Vagina (tissue), 2 donors: ENCODE measurements around the gene HNRNPH1. TPM values are rescaled to one million over a fixed set of nuclear protein-coding genes. Genes with fewer than 3 reads are reported as not detected.

Source experiments
- DNase-seq, 2 donors: peaks; one replicate each; pipeline ENCODE4 v3.0.0-alpha.2; 2017; ENCODE audit errors: extremely low spot score in 2 of 2
- H3K27ac ChIP-seq: fragments of 200-600 bp; sonication (generic); one replicate; pipeline ENCODE4 v1.5.1; 2019
- H3K27me3 ChIP-seq: fragments of 200-600 bp; sonication (generic); one replicate; pipeline ENCODE4 v1.5.1; 2019
- H3K36me3 ChIP-seq, 2 donors: fragments of 200-600 bp; sonication (generic); one replicate each; pipeline ENCODE4 v1.5.1; 2017 to 2019
- H3K4me1 ChIP-seq: fragments of 200-600 bp; sonication (generic); one replicate; pipeline ENCODE4 v1.5.1; 2019
- H3K4me3 ChIP-seq, 2 donors: fragments of 200-600 bp; sonication (generic); 1 replicate in 1 of 2; 2 replicates in 1 of 2; pipeline ENCODE4 v1.5.1; 2016 to 2019
- H3K9me3 ChIP-seq: fragments of 200-600 bp; sonication (generic); one replicate; pipeline ENCODE4 v1.5.1; 2019
- POLR2A ChIP-seq, 2 donors: fragments of 450-650 bp; IDR thresholded peaks; one replicate each; pipeline ENCODE4 v1.6.1; 2017; ENCODE audit warnings: antibody characterized with exemption in 2 of 2, mild to moderate bottlenecking in 2 of 2, moderate library complexity in 2 of 2
- POLR2AphosphoS5 ChIP-seq, 2 donors: sonication (generic); formaldehyde crosslinking; IDR thresholded peaks; one replicate each; pipeline ENCODE4 v1.9.0; 2017; ENCODE audit warnings: antibody characterized with exemption in 2 of 2, mild to moderate bottlenecking in 2 of 2, low read depth in 1 of 2; ENCODE audit not compliant: insufficient read depth in 1 of 2
- intact Hi-C: fragments of 100-400 bp; cut with DNase I; formaldehyde crosslinking; loops from one replicate; pipeline ENCODE4 v1.15.1; 2023
- total RNA-seq: library from RNA; depleted of rRNA; stranded (reverse); fragments of >200 nt; gene quantifications from one replicate; pipeline ENCODE4 v1.2.3, GENCODE V29; 2016
- TF ChIP-seq, protein P1 (sequence below), 3 experiments: fragments of 450-650 bp in 2 of 3; fragments of 200-600 bp in 1 of 3; sonication (generic) in 1 of 3; IDR thresholded peaks; one replicate each; pipeline ENCODE4 v1.5.1; 2017 to 2019; ENCODE audit warnings: antibody characterized with exemption in 3 of 3, mild to moderate bottlenecking in 2 of 3, moderate library complexity in 2 of 3

Gene HNRNPH1
- total RNA-seq, 1 donor from 2014 or later = 483 TPM

DNA sequence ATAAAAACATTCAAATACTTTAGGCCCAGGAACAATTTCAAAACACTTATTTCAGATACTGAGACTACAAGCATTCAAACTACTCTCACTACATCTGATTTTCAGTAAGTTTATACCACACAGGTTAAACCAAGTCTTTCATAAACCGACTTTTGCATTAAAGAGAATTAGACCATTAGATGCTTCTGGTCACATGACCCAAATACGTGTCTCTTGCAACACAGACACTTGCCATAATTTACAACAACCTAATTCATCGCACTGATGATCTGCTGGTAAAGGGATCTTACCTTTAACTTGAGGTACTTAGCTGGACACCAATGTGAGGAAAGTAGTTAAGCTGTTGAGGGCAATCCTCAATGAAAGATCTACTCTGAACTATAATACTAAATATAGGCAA lies 3.2 kb downstream of the HNRNPH1 start:
- no peak for TF ChIP-seq POLR2A (IDR thresholded peaks at IDR 0.05)
- TF ChIP-seq, protein P1, sequence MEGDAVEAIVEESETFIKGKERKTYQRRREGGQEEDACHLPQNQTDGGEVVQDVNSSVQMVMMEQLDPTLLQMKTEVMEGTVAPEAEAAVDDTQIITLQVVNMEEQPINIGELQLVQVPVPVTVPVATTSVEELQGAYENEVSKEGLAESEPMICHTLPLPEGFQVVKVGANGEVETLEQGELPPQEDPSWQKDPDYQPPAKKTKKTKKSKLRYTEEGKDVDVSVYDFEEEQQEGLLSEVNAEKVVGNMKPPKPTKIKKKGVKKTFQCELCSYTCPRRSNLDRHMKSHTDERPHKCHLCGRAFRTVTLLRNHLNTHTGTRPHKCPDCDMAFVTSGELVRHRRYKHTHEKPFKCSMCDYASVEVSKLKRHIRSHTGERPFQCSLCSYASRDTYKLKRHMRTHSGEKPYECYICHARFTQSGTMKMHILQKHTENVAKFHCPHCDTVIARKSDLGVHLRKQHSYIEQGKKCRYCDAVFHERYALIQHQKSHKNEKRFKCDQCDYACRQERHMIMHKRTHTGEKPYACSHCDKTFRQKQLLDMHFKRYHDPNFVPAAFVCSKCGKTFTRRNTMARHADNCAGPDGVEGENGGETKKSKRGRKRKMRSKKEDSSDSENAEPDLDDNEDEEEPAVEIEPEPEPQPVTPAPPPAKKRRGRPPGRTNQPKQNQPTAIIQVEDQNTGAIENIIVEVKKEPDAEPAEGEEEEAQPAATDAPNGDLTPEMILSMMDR (IDR thresholded peaks at IDR 0.05) = no peak
- no peak for TF ChIP-seq POLR2AphosphoS5 (IDR thresholded peaks at IDR 0.05; ENCODE audit: insufficient read depth in 1 of 2, low read depth in 1 of 2)
- H3K4me3 ChIP-seq = peak overlapping the region; percentile 61 to 92
- intact Hi-C loops = loop anchor here (5.0 kb wide), 1 partner anchor 68 kb away; the partner anchor contains the start of gene RUFY1
- peak overlapping the region; percentile 99 for H3K27ac ChIP-seq
- H3K9me3 ChIP-seq = no peaks in the 10 kb centered on the region
- peaks cover 72% of the 10 kb centered on the region for H3K4me1 ChIP-seq
- no peak for DNase-seq
- no peaks in the 10 kb centered on the region for H3K27me3 ChIP-seq
- peaks cover 0 to 65% of the 10 kb centered on the region in 2 donors for H3K36me3 ChIP-seq

DNA sequence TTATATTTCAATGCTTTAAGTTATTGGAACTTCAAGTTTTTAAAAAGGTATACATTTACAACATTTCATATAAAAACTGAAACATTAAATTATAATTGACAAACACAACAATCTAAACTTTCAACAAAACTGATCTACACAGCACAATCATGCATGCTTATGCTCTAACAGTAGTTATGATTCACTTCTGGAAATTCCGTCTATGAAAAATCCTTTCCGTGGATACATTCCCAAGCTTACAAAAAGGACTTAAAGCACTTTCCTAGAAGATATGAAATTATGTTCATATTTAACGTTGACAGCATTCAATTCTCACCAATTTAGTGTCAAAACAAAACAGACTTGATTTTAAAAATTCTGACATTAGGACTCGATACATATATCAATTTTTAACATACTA lies 3.7 kb downstream of the HNRNPH1 start:
- Histone ChIP-seq H3K9me3 (no peaks in the 10 kb centered on the region), H3K4me1 (peaks cover 68% of the 10 kb centered on the region), H3K27me3 (no peaks in the 10 kb centered on the region), H3K27ac (peak overlapping the region; percentile 0), H3K4me3 (peak overlapping the region; percentile 61 to 92), H3K36me3 (peaks cover 0 to 70% of the 10 kb centered on the region in 2 donors)
- TF ChIP-seq, protein P1 (IDR thresholded peaks at IDR 0.05) = no peak
- TF ChIP-seq POLR2A (IDR thresholded peaks at IDR 0.05) = no peak
- no peak for TF ChIP-seq POLR2AphosphoS5 (IDR thresholded peaks at IDR 0.05; ENCODE audit: insufficient read depth in 1 of 2, low read depth in 1 of 2)
- intact Hi-C loops = loop anchor here (5.0 to 10.0 kb wide), 2 partner anchors 67 to 1475 kb away; partner anchors contain the start of gene RUFY1
- no peak for DNase-seq

DNA sequence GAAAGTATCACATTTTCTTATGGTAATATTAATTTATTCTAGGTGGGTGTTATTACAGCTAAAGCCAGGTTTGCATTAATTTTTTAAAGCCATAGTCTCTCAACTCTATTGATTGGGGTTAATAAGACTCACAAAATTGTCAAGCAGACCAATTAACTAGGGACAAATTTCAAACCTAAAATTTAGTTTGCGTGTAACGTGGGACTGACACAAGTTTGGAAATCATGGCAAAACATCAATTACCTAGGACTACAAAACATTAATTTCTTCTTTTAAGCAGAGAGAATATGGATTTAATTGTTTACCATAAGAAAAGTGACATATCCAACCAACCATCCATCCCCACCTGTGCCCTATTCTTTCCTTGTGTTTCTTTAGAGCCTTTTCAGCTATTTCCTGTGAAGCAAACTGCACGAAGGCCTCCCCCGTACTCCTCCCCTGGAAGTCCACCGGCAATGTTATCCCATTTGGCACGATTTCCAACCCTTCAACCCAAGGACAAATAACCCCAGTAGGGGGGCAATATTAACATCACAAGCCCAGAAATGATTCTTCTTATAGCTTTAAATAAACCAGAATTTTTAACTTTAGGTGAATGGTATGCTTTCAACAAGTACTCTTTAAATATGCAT lies 4.4 kb downstream of the HNRNPH1 start:
- Histone ChIP-seq H3K4me1 (peaks cover 63% of the 10 kb centered on the region), H3K27ac (peak overlapping the region; percentile 0), H3K27me3 (no peaks in the 10 kb centered on the region), H3K9me3 (no peaks in the 10 kb centered on the region), H3K36me3 (peaks cover 0 to 78% of the 10 kb centered on the region in 2 donors), H3K4me3 (peak overlapping the region; percentile 61 to 92)
- DNase-seq = no peak
- intact Hi-C loops = loop anchor here (10.0 kb wide), 1 partner anchor 1474 kb away; no protein-coding TSS in a partner anchor
- TF ChIP-seq, protein P1 (IDR thresholded peaks at IDR 0.05) = no peak
- no peak for TF ChIP-seq POLR2AphosphoS5 (IDR thresholded peaks at IDR 0.05; ENCODE audit: insufficient read depth in 1 of 2, low read depth in 1 of 2)
- no peak for TF ChIP-seq POLR2A (IDR thresholded peaks at IDR 0.05)

DNA sequence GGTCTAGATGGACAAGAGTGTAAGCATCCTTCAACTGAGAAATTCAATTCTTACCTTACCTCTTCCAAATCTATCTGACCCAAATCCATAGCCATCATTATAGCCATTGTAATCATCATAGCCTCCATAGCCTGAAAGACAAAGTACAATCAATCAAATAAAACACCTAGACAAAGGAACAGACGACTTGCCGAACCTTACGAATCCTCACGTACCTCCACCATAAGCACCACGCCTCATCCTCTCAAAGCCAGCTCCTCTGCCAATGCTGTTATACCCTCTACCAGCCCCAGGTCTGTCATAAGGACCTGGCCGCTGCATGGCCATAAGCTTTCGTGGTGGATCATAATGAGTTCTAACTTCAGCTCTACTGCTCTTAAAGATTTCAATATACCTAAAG lies 5.5 kb downstream of the HNRNPH1 start:
- Histone ChIP-seq H3K36me3 (peaks cover 6 to 89% of the 10 kb centered on the region in 2 donors), H3K4me1 (peaks cover 69% of the 10 kb centered on the region), H3K9me3 (no peaks in the 10 kb centered on the region), H3K4me3 (no peak overlapping the region), H3K27me3 (no peaks in the 10 kb centered on the region), H3K27ac (no peak overlapping the region)
- TF ChIP-seq POLR2A (IDR thresholded peaks at IDR 0.05) (no peak), POLR2AphosphoS5 (IDR thresholded peaks at IDR 0.05; ENCODE audit: insufficient read depth in 1 of 2, low read depth in 1 of 2) (no peak)
- TF ChIP-seq, protein P1 (IDR thresholded peaks at IDR 0.05) = no peak
- intact Hi-C loops = loop anchor here (10.0 kb wide), 1 partner anchor 1473 kb away; no protein-coding TSS in a partner anchor
- no peak for DNase-seq
